Stomach smooth muscle (tissue), 2 donors: ENCODE data around the gene CATSPERE.

Experiments
- H3K27ac ChIP-seq: one replicate; pipeline ENCODE4 v1.7.0; 2013; ENCODE audit warnings: mild to moderate bottlenecking, low read length, inconsistent platforms
- H3K27me3 ChIP-seq, 2 donors: one replicate each; pipeline ENCODE4 v1.7.0; 2013; ENCODE audit warnings: low read length in 2 of 2; ENCODE audit not compliant: insufficient read depth in 2 of 2, control insufficient read depth in 1 of 2
- H3K36me3 ChIP-seq, 2 donors: one replicate each; pipeline ENCODE4 v1.7.0; 2013; ENCODE audit warnings: low read length in 2 of 2; ENCODE audit not compliant: control insufficient read depth in 2 of 2, insufficient read depth in 2 of 2
- H3K4me1 ChIP-seq: one replicate; pipeline ENCODE4 v1.7.0; 2013; ENCODE audit warnings: low read length; ENCODE audit not compliant: control insufficient read depth, insufficient read depth
- H3K4me3 ChIP-seq, 2 donors: one replicate each; pipeline ENCODE4 v1.7.0; 2013; ENCODE audit warnings: low read length in 2 of 2
- H3K9ac ChIP-seq, 2 donors: one replicate each; pipeline ENCODE4 v1.7.0; 2013; ENCODE audit warnings: low read length in 2 of 2, mild to moderate bottlenecking in 1 of 2
- H3K9me3 ChIP-seq, 2 donors: one replicate each; pipeline ENCODE4 v1.7.0; 2013; ENCODE audit warnings: low read length in 2 of 2; ENCODE audit not compliant: control insufficient read depth in 2 of 2
- donor health status: healthy.
- donor health status: Pancreatic carcinoma.

CATSPERE gene

GRCh38 chr1:244449936-244450508 is 11.1 kb upstream of the CATSPERE start:
- no peaks in the 10 kb centered on the region for H3K9me3 ChIP-seq
- peaks cover 14% of the 10 kb centered on the region for H3K4me1 ChIP-seq
- no peaks in the 10 kb centered on the region for H3K36me3 ChIP-seq
- no peaks in the 10 kb centered on the region for H3K27me3 ChIP-seq
- no peak overlapping the region for H3K27ac ChIP-seq
- peak overlapping the region in 1 of 2 donors; percentile 92 for H3K9ac ChIP-seq
- peak overlapping the region; percentile 78 to 89 for H3K4me3 ChIP-seq

DNA sequence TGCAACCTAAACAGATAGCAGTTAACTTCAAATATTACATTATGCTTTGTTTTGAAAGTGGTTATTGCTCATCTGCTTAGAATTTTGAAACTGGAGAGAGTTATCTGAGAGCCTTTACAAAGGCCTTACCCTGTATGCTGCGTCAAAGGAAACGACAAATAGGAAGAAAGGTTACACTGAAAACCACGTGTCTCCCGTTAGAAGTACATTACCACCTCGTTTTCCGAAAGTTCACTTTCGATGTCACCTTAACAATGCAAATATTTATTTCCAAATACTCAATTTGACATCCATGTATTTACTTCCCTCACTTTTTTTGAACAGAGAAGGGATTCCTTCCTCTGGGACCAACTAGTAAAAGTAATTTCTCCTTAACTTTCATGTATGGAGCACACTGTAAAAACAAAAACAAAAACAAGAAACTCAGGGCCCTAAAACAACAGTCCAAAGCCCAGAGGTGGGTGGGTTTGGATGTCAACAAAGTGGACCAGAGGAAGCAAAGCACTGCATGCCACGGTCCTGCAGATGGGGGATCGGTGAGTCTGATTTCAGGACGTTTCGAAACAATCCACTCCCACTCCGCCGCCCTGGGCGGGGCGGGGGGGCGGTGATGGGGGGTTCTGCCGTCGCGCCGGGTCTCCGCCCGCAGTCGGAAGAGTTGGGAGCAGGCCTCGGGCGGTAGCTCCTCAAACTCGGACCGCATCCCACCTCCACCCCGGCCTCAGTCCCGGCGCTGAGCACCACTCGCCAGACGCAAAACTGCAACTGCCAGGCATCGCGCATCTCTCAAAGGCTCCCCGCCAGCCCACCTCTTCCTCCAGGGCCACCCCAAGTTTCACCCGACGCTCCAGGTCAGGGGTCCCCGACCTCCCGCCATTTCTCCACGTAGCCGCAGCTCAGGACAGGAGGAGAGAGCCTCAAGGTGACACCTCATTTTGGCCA is 10.2 kb upstream of the CATSPERE start:
- Histone ChIP-seq H3K9ac (peak overlapping the region; percentile 79 to 92), H3K4me3 (peak overlapping the region; percentile 78 to 89), H3K27me3 (no peaks in the 10 kb centered on the region), H3K27ac (peak overlapping the region; percentile 88), H3K4me1 (peaks cover 11% of the 10 kb centered on the region), H3K36me3 (no peaks in the 10 kb centered on the region), H3K9me3 (no peaks in the 10 kb centered on the region)

- Histone ChIP-seq H3K27ac (peak within 1 kb of the TSS; percentile 88), H3K4me1 (peaks cover 10% of the 10 kb centered on the region), H3K4me3 (peak within 1 kb of the TSS; percentile 78 to 89), H3K9me3 (no peaks in the 10 kb centered on the region), H3K27me3 (no peaks in the 10 kb centered on the region), H3K36me3 (no peaks in the 10 kb centered on the region), H3K9ac (peak within 1 kb of the TSS; percentile 79 to 92)
These were observed 9.5 kb upstream of the CATSPERE start, which contains the start of gene ADSS2 for GRCh38 chr1:244451539-244451950. Gene ADSS2 (minus strand): TSS chr1:244451909. CDS start chr1:244451817, 92 bp downstream.

- H3K9ac ChIP-seq = peak overlapping the region in 1 of 2 donors; percentile 92
These were observed 8.9 kb upstream of the CATSPERE start for GRCh38 chr1:244451951-244452795.

GRCh38 chr1:244454412-244454811 is 6.7 kb upstream of the CATSPERE start:
- Histone ChIP-seq H3K9me3 (no peaks in the 10 kb centered on the region), H3K27me3 (no peaks in the 10 kb centered on the region), H3K9ac (no peak overlapping the region), H3K36me3 (no peaks in the 10 kb centered on the region), H3K4me1 (peaks cover 7% of the 10 kb centered on the region), H3K4me3 (no peak overlapping the region), H3K27ac (no peak overlapping the region)

More at GRCh38 chr1:244451951-244452795, 8.9 kb upstream of the CATSPERE start:
- peak overlapping the region; percentile 88 for H3K27ac ChIP-seq
- no peaks in the 10 kb centered on the region for H3K27me3 ChIP-seq
- H3K9me3 ChIP-seq = no peaks in the 10 kb centered on the region
- peaks cover 10% of the 10 kb centered on the region for H3K4me1 ChIP-seq
- peak overlapping the region; percentile 27 to 89 for H3K4me3 ChIP-seq
- H3K36me3 ChIP-seq = no peaks in the 10 kb centered on the region

- Histone ChIP-seq H3K9ac (no peak overlapping the region), H3K4me3 (no peak overlapping the region), H3K4me1 (peaks cover 5% of the 10 kb centered on the region), H3K9me3 (no peaks in the 10 kb centered on the region), H3K27ac (no peak overlapping the region), H3K36me3 (no peaks in the 10 kb centered on the region), H3K27me3 (no peaks in the 10 kb centered on the region)
These were observed 4.5 kb upstream of the CATSPERE start for GRCh38 chr1:244456586-244456985.

DNA sequence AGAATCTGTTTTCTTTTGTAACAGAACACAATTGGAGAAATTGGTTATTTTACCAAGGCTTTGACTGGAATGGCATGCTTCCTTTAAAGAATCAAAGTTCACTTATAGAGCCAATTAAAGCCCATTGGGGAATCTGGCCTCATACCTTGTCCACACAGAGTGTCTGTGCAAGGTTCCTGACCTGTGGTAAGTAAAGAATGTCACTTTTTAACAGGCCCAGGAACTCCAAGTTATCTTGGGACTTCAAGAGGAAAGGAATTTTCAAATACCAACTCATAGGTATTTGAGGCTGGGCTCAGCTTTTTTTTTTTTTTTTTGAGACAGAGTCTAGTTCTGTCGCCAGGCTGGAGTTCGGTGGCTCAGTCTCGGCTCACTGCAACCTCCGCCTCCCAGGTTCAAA is 2.3 kb upstream of the CATSPERE start:
- H3K9me3 ChIP-seq = no peaks in the 10 kb centered on the region
- no peaks in the 10 kb centered on the region for H3K36me3 ChIP-seq
- no peak overlapping the region for H3K9ac ChIP-seq
- no peak overlapping the region for H3K4me3 ChIP-seq
- H3K27me3 ChIP-seq = no peaks in the 10 kb centered on the region
- H3K4me1 ChIP-seq = peaks cover 5% of the 10 kb centered on the region
- no peak overlapping the region for H3K27ac ChIP-seq

GRCh38 chr1:244460197-244460596 is 876 bp upstream of the CATSPERE start:
- Histone ChIP-seq H3K9ac (no peak overlapping the region), H3K27ac (no peak overlapping the region), H3K36me3 (no peaks in the 10 kb centered on the region), H3K27me3 (no peaks in the 10 kb centered on the region), H3K4me3 (no peak overlapping the region), H3K4me1 (peaks cover 5% of the 10 kb centered on the region), H3K9me3 (no peaks in the 10 kb centered on the region)

DNA sequence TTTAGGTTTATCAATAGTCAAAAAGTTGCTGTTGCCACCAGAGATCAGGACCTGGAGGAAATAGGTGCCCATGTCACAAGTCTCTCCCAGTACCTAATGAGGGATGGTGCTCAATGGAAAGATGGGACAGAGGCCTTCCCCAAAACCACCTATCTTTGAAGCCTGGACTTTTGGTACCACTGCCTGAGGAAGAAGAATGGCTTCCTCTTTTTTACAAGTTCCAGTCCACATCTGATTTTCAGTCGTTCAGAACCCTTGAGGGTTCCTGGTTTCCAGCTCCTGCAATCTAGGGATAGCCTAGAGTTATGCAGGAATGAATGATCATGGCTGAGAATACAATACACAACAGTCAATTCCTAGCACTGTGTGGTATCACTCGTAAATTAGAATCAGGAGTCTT is 5.7 kb downstream of the CATSPERE start:
- no peaks in the 10 kb centered on the region for H3K4me1 ChIP-seq
- no peaks in the 10 kb centered on the region for H3K36me3 ChIP-seq
- no peak overlapping the region for H3K9ac ChIP-seq
- H3K27ac ChIP-seq = no peak overlapping the region
- no peaks in the 10 kb centered on the region for H3K27me3 ChIP-seq
- H3K9me3 ChIP-seq = no peaks in the 10 kb centered on the region
- H3K4me3 ChIP-seq = no peak overlapping the region

DNA sequence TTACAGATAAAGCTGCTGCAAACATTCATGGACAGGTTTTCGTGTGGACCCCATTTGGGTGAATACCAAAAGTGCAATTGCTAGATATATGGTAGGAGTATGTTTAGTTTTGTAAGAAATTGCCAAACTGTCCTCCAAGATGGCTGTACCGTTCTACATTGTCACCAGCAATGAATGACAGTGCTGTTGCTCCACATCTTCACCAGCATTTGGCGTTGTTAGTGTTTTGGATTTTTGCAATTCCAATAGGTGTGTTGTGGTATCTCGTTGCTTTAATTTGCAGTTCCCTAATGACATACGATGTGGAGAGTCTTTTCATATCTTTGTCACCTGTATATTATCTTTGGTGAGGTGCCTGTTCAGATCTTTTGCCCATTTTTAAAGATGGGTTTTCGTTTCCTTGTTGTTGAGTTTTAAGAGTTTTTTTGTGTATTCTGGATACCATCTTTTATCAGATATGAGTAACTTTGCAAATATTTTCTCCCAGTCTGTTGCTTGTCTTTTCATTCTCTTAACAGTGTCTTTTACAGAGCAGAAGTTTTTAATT is 12.1 kb downstream of the CATSPERE start:
- Histone ChIP-seq H3K36me3 (no peaks in the 10 kb centered on the region), H3K27me3 (no peaks in the 10 kb centered on the region), H3K27ac (no peak overlapping the region), H3K4me1 (no peaks in the 10 kb centered on the region), H3K9ac (no peak overlapping the region), H3K4me3 (no peak overlapping the region), H3K9me3 (no peaks in the 10 kb centered on the region)
